ENCODE data around the gene AVPR2. TPM values are rescaled to one million over a fixed set of nuclear protein-coding genes. Genes with fewer than 3 reads are reported as not detected.
A peak's percentile ranks its signal among the peaks of the same experiment; 100 is the strongest.

AVPR2 gene
- total RNA-seq, 1 donor from 2014 or later: not detected

DNA sequence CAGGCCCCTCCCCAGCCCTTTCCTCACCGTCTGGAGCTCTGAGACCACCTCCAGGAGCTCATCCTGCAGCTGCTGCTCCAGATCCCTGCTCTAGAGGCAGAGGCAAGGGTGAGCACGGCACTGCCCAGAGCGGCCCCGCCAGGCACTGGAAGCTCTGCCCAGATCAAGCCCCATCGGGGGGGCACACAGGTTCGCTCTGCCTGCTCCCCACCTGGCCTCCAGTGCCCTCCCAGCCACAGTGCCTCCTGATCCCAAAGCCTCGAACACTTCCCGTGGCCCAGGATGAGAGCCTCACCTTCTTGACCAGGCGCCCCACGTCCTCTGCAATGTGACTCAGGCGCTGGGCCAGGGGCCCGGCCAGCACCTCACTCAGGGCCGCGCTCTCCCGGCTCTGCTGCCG, 16.6 kb downstream of the AVPR2 start:
- peaks cover 2% of the 10 kb centered on the region for H3K4me1 Mint-ChIP-seq (ENCODE audit: low read depth)
- H3K36me3 Mint-ChIP-seq (ENCODE audit: insufficient read depth): peaks cover 1% of the 10 kb centered on the region
- no peak overlapping the region for H3K4me3 Mint-ChIP-seq (ENCODE audit: low read depth)
- no peaks in the 10 kb centered on the region for H3K9me3 Mint-ChIP-seq (ENCODE audit: low read depth)
- TF ChIP-seq, protein P1, sequence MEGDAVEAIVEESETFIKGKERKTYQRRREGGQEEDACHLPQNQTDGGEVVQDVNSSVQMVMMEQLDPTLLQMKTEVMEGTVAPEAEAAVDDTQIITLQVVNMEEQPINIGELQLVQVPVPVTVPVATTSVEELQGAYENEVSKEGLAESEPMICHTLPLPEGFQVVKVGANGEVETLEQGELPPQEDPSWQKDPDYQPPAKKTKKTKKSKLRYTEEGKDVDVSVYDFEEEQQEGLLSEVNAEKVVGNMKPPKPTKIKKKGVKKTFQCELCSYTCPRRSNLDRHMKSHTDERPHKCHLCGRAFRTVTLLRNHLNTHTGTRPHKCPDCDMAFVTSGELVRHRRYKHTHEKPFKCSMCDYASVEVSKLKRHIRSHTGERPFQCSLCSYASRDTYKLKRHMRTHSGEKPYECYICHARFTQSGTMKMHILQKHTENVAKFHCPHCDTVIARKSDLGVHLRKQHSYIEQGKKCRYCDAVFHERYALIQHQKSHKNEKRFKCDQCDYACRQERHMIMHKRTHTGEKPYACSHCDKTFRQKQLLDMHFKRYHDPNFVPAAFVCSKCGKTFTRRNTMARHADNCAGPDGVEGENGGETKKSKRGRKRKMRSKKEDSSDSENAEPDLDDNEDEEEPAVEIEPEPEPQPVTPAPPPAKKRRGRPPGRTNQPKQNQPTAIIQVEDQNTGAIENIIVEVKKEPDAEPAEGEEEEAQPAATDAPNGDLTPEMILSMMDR (IDR thresholded peaks at IDR 0.05; ENCODE audit: unreplicated experiment): no peak
- no peak overlapping the region for H3K27ac Mint-ChIP-seq
- no peak for DNase-seq (ENCODE audit: low spot score, unreplicated experiment)
- no peaks in the 10 kb centered on the region for H3K27me3 Mint-ChIP-seq

DNA sequence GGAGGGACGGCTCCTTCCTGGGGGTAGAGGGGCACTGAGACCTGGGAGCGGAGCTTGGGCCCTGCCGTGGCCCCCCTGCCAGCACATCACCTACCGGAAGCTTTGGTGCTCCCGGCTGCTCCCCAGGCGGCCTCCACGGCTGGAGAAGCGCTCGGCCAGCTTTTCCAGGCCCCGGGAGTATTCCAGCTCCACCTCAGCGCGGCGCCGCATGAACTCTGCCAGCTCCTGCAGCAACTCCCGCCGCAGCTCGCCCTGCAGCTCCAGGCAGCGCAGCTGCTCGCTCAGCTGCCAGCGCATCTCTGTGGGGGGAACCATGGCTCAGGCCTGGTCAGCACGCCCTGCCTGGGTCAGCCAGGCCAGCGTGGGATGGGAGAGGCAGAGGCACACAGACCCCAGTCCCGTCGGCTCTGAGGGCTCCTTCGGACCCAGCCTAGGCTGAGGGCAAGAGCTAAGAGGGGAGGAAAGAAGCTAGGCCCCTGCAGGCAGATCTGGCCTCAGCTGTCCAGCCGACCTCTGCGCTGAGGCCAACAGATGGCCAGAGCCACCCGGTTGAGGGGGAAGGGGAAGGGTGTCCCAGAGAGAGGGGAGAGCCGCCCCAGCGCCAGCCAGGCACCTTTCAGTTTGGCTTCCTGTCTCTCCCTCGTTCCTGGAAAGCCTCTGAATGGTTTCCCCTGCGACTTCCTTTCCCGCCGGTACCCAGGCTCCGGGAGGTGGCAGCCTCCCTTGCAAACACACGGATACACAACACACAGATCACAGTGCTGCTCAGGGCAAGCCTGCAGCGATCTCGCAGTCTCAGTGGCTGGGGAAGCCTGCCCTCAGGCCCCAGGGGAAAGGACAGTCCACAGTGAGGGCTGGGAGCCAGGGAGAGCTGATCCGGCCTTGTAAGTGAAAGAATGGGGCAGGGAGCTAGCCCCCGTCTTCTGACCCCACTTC, 17.3 kb downstream of the AVPR2 start:
- no peaks in the 10 kb centered on the region for H3K9me3 Mint-ChIP-seq (ENCODE audit: low read depth)
- no peak overlapping the region for H3K4me3 Mint-ChIP-seq (ENCODE audit: low read depth)
- no peaks in the 10 kb centered on the region for H3K27me3 Mint-ChIP-seq

DNA sequence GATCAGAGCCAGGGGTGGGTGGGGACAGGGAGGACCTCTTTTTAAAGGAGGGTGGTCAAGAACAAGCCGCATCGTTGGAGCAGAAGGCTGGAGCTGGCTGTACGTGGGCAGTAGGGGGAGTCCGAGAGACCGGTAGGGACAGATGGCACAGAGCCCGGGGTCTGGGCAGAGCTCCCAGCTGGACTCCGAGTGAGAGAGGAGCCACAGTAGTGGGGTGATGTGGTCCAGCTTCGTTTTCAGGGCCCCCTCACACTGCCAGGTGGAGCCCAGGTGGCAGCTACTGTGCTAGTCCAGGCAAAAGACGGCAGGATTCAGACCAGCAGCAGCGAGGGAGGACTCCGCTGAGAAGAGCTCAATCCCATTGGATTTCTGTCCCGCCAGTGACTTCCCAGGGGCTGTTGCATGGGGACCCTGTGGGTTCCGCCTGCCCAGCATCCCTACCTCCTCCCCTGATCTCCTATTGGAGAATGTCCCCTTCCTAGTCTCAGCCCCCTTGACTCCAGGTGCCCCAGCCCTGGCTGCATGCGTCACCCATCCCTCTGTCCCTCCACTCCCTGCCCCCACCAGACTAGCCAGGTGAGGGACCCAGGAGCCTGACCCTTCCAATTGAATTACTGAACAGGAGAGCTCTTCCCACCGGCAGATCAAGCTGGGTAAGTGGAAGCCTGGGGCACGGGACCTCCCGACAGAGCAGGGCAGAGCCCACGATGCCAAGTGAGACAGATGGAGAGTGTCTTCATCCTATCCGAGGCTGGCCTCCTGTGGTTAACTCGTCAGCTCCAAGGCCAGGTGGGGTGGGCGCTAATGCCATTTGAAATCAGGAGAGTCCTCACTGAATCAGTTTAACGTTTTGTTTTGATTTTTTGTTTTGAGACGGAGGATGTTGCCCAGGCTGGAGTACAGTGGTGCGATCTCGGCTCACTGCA, 18.7 kb downstream of the AVPR2 start:
- H3K9me3 Mint-ChIP-seq (ENCODE audit: low read depth): no peaks in the 10 kb centered on the region
- no peak for DNase-seq (ENCODE audit: low spot score, unreplicated experiment)
- no peak overlapping the region for H3K27ac Mint-ChIP-seq
- no peaks in the 10 kb centered on the region for H3K27me3 Mint-ChIP-seq
- peaks cover 2% of the 10 kb centered on the region for H3K4me1 Mint-ChIP-seq (ENCODE audit: low read depth)
- TF ChIP-seq, protein P1 (IDR thresholded peaks at IDR 0.05; ENCODE audit: unreplicated experiment): peak; percentile 33
- H3K36me3 Mint-ChIP-seq (ENCODE audit: insufficient read depth): no peaks in the 10 kb centered on the region
- no peak overlapping the region for H3K4me3 Mint-ChIP-seq (ENCODE audit: low read depth)

More for the DNA sequence above, 17.3 kb downstream of the AVPR2 start:
- TF ChIP-seq, protein P1 (IDR thresholded peaks at IDR 0.05; ENCODE audit: unreplicated experiment): no peak
- Mint-ChIP-seq H3K36me3 (ENCODE audit: insufficient read depth) (peaks cover 1% of the 10 kb centered on the region), H3K4me1 (ENCODE audit: low read depth) (peaks cover 2% of the 10 kb centered on the region), H3K27ac (no peak overlapping the region)
- DNase-seq (ENCODE audit: low spot score, unreplicated experiment): no peak

DNA sequence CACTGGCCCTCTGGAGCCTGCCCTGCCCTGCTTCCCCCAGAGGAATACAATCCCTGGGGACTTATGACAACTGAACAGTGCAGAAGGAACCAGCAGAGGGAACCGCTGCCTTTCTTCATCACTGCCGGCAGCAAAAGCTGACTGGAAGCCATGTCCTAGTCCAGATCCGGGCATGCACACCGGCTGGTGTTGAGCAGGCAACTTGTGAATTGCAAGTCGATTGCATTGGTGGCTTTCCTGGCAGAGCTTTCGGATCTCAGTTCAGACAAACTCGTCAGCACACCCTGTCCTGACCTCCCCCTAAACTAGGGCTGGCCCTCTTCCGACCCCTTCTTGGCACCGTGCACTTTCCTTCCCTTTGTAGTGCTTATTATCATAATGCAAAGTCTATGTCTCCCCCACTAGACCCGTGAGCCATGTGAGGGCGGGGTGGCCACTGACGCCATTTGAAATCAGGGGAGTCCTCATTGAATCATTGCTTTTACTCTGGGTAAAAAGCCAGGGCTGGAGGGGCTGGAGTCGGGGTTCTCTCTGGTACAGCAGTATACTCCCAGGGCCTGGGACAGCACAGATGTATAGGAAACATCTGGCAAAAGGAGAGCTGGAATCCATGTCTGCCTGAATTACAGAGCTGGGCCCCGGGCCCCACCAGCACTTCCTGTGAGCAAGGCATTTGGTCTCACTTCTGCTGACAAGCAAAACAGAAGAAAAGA, 19.8 kb downstream of the AVPR2 start:
- TF ChIP-seq, protein P1 (IDR thresholded peaks at IDR 0.05; ENCODE audit: unreplicated experiment): peak; percentile 22
- H3K9me3 Mint-ChIP-seq (ENCODE audit: low read depth): peaks cover 3% of the 10 kb centered on the region
- H3K27ac Mint-ChIP-seq: no peak overlapping the region
- H3K27me3 Mint-ChIP-seq: no peaks in the 10 kb centered on the region
- H3K4me3 Mint-ChIP-seq (ENCODE audit: low read depth): no peak overlapping the region
- peaks cover 6% of the 10 kb centered on the region for H3K4me1 Mint-ChIP-seq (ENCODE audit: low read depth)
- H3K36me3 Mint-ChIP-seq (ENCODE audit: insufficient read depth): no peaks in the 10 kb centered on the region
- DNase-seq (ENCODE audit: low spot score, unreplicated experiment): no peak

All from progenitor cell of endocrine pancreas (in vitro differentiated cells).